Aorta (tissue), 5 donors: ENCODE data around the gene BMP10. TPM values are rescaled to one million over a fixed set of nuclear protein-coding genes. Genes with fewer than 3 reads are reported as not detected.

Experiments
- ATAC-seq: fragments of 200-7000 bp; cut with Tn5 transposase; one replicate; pipeline ENCODE4 v1.9.1; 2022; ENCODE audit warnings: moderate library complexity; ENCODE audit not compliant: low FRiP score
- DNase-seq, 2 donors: peaks; one replicate each; pipeline ENCODE4 v3.0.0-alpha.2; 2020
- H3K27ac ChIP-seq, 2 donors: one replicate each; pipeline ENCODE4 v1.5.1; 2013; ENCODE audit warnings: low read length in 2 of 2, mild to moderate bottlenecking in 2 of 2, moderate library complexity in 2 of 2, control low read depth in 1 of 2, inconsistent platforms in 1 of 2, low read depth in 1 of 2
- H3K27me3 ChIP-seq, 2 donors: one replicate each; pipeline ENCODE4 v1.6.1; 2013; ENCODE audit warnings: control low read depth in 1 of 2, low read length in 1 of 2, mild to moderate bottlenecking in 1 of 2, moderate library complexity in 1 of 2; ENCODE audit not compliant: insufficient read depth in 2 of 2, control insufficient read depth in 1 of 2
- H3K36me3 ChIP-seq, 2 donors: one replicate each; pipeline ENCODE4 v1.6.1; 2013; ENCODE audit warnings: control low read depth in 1 of 2, low read length in 1 of 2, mild to moderate bottlenecking in 1 of 2; ENCODE audit not compliant: insufficient read depth in 2 of 2, control insufficient read depth in 1 of 2
- H3K4me1 ChIP-seq, 2 donors: one replicate each; pipeline ENCODE4 v1.6.1; 2013; ENCODE audit warnings: low read length in 2 of 2, control low read depth in 1 of 2, mild to moderate bottlenecking in 1 of 2, moderate library complexity in 1 of 2; ENCODE audit not compliant: insufficient read depth in 2 of 2, control insufficient read depth in 1 of 2
- H3K4me3 ChIP-seq, 2 donors: one replicate each; pipeline ENCODE4 v1.5.1; 2013; ENCODE audit warnings: low read length in 2 of 2, control low read depth in 1 of 2, mild to moderate bottlenecking in 1 of 2
- H3K9me3 ChIP-seq: one replicate; pipeline ENCODE4 v1.6.1; 2013; ENCODE audit warnings: mild to moderate bottlenecking, low read length; ENCODE audit not compliant: control insufficient read depth
- WGBS, 2 donors: extraction: QIAGEN DNeasy Blood & Tissue Kit; methylation state at CpG; one replicate each; pipeline ENCODE4 v1.1.7; 2013; 5-methylcytosine and 5-hydroxymethylcytosine counted together
- intact Hi-C, 2 donors: fragments of 100-400 bp; cut with DNase I; formaldehyde crosslinking; loops; one replicate each; pipeline versions ENCODE4 v1.14.2 to v1.15.0; 2022
- polyA plus RNA-seq, 2 donors: library from polyadenylated mRNA; stranded (reverse); fragments of 200-250 nt; gene quantifications; one replicate each; pipeline ENCODE4 v1.2.3, GENCODE V29; 2013
- total RNA-seq, 2 donors: library from RNA; stranded (reverse); fragmentation: NEBNext Ultra II Directional; extraction: Animal tissue kit (Norgen Biotek cat#: 25700); gene quantifications; one replicate each; pipeline ENCODE4 v1.2.1, GENCODE V29; 2021
- donor health status: healthy with polysubstance abuse.
- donor health status: Bipolar disorder and iron deficiency.
- donor health status: DM: no; HTN: no; CAD: no.
- donor health status: DM: no; HTN: no; CAD: no.
- donor health status: DM: yes; HTN: yes; CAD: no.

The BMP10 gene
- total and polyA plus RNA-seq, 4 donors, result not detected

DNA sequence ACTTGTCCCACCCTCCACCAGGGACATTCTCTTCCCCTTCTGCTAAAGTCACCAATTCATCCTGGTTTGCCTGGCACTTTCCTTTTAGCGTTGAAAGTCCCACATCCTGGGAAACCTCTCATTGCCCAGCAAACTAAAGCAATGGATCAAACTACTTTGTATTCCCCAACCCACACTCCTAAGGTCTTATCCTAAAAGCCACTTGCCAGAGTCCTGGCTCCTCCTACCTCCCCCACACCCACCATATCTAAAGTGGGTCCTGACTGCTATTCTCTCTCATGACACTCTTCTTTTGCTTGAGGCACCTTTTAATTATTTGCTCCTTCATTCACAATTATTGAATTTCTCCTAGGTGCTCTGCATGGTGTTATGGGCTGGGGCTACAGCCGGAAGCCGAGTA, 40.9 kb upstream of the BMP10 start:
- Histone ChIP-seq H3K9me3 (no peaks in the 10 kb centered on the region), H3K27ac (no peak overlapping the region), H3K27me3 (no peaks in the 10 kb centered on the region), H3K4me3 (no peak overlapping the region), H3K4me1 (peaks cover 0 to 6% of the 10 kb centered on the region in 2 donors), H3K36me3 (no peaks in the 10 kb centered on the region)
- intact Hi-C loops, result loop anchor here in 1 of 2 donors (5.0 kb wide), 1 partner anchor 160 kb away; no protein-coding TSS in a partner anchor
- DNase-seq, result no peak
- no peak for ATAC-seq
- 95% methylated on average over 3 of the region's 3 CpGs for WGBS, 2 donors

DNA sequence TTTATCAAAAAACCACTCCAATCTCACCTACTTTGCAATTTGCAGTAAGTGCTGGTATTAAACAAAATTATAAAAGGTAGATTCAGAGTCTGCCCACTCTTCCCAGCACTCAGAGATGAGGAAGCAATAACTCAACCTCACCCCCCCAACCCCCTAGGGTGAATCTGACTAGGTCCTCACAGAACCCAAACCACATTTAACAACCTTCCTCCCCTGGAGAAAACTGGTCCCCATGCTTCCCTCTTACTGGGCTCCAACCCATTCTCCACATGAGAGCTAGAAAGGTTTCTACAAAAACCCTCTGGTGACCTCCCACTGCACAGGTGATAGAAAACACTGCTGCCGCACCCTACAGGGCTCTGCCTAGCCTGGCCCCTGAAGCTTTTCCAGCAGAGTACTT, 40.5 kb upstream of the BMP10 start:
- ATAC-seq (no peak), DNase-seq (no peak)
- Histone ChIP-seq H3K4me3 (no peak overlapping the region), H3K4me1 (peaks cover 0 to 6% of the 10 kb centered on the region in 2 donors), H3K27me3 (no peaks in the 10 kb centered on the region), H3K36me3 (no peaks in the 10 kb centered on the region), H3K27ac (no peak overlapping the region), H3K9me3 (no peaks in the 10 kb centered on the region)
- intact Hi-C loops, result loop anchor here in 1 of 2 donors (5.0 kb wide), 1 partner anchor 159 kb away; no protein-coding TSS in a partner anchor
- 99 to 100% methylated on average over 1 of the region's 1 CpG for WGBS, 2 donors

DNA sequence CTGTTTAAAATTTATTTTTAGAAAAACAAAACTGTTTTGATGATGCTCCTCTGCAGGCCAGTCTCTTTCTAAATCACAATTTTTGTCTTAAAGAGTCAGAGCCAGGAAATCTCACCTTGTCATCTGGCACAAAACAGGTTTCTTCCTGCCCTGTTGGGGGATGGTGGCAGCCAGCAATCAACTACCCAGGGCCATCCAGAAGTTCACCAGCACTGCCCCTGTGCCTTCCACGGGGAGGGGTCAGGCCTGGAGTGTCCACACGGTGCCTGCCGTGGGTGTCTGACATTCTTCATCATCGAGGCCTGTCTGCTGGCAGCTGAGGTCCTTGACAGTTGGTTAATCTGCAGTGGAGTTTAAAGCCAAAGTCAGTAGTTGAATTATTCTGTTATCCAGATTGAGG, 40.0 kb upstream of the BMP10 start:
- DNase-seq, result no peak

DNA sequence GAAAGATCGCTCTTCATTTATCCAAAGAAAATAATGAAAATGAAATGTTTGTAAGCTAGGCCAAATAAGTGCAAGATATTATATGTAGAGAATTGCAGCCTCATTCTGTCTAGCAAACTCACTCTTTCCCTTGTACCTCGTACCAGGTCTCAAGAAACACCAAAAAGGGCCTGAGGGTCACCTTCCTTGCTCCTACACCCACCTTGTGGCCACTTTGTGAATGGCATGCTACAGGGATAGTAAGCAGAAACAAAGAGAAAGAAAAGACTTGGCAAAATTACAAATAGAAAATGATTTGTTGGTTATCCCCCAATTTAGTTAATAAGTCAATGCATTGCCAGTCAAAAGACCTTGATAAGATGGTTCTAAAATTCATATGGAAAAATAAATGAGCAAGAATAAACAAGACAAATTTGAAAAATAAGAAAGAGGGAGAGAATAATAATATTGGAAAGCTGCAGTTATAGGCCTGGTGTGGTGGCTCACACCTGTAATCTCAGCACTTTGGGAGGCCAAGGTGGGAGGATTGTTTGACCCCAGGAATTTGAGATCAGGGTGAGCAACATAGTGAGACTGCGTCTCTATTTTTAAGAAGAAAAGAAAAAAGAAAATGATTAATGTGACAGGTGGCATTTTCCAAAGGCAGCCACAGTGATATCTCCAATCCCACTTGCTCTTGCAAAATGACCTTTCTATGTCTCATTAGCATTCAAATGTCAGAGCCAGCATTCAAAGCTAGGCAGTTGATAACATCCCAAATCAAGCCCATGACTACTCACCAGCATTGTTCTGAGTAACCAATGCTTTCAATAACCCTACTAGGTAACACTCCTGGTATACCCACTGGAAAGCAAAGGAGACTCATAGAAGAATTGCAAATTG, 38.8 kb upstream of the BMP10 start:
- WGBS, 2 donors, result 59 to 63% methylated on average over 3 of the region's 3 CpGs
- intact Hi-C loops, result loop anchor here (1.0 to 5.0 kb wide), 4 partner anchors 73 to 159 kb away; no protein-coding TSS in a partner anchor
- ATAC-seq, result peak; percentile 80

More for the DNA sequence above, 40.0 kb upstream of the BMP10 start:
- no peaks in the 10 kb centered on the region for H3K36me3 ChIP-seq
- no peak for ATAC-seq
- H3K27ac ChIP-seq, result no peak overlapping the region
- peaks cover 0 to 6% of the 10 kb centered on the region in 2 donors for H3K4me1 ChIP-seq
- no peaks in the 10 kb centered on the region for H3K9me3 ChIP-seq
- 70 to 78% methylated on average over 4 of the region's 4 CpGs for WGBS, 2 donors
- no peaks in the 10 kb centered on the region for H3K27me3 ChIP-seq
- H3K4me3 ChIP-seq, result no peak overlapping the region
- intact Hi-C loops, result loop anchor here in 1 of 2 donors (5.0 kb wide), 1 partner anchor 159 kb away; no protein-coding TSS in a partner anchor

DNA sequence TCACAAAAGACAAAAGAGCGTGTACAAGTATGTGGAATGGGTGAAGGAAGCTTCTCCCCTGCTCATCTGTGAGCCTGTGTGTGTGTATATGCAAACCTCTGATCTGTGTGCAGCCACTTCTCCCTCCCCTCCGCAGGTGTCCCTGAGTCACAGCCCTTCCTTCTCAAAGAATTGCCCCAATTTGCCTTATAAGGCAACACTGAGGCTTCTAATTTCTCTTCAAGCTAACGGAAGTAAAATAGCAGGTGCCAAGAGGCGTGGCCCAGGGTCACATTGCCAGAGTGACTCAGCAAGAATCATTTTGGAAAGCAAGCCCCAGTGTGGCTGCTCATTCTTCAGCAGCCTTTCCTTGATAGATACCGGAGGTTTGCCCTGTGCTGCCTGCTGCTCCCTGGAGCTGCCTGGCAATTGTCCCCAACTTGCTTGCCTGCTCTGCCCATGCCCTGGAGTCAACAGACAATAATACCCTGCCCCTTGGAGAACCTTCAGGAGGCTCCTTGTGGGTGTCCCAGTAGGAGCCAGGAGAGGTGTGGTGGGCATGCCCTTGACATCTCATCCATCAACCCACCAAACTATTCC, 37.3 kb upstream of the BMP10 start:
- Histone ChIP-seq H3K27me3 (no peaks in the 10 kb centered on the region), H3K27ac (peak overlapping the region in 1 of 2 donors; percentile 12), H3K4me3 (no peak overlapping the region), H3K36me3 (no peaks in the 10 kb centered on the region), H3K9me3 (no peaks in the 10 kb centered on the region), H3K4me1 (peaks cover 0 to 6% of the 10 kb centered on the region in 2 donors)
- DNase-seq (peak; percentile 87 to 90), ATAC-seq (peak; percentile 89)
- 22 to 30% methylated on average over 5 of the region's 5 CpGs for WGBS, 2 donors
- intact Hi-C loops, result loop anchor here (5.0 kb wide), 2 partner anchors 71 to 76 kb away; no protein-coding TSS in a partner anchor

More for the DNA sequence above, 38.8 kb upstream of the BMP10 start:
- H3K4me1 ChIP-seq, result peaks cover 0 to 6% of the 10 kb centered on the region in 2 donors
- no peaks in the 10 kb centered on the region for H3K9me3 ChIP-seq
- peak; percentile 70 to 84 for DNase-seq
- no peaks in the 10 kb centered on the region for H3K27me3 ChIP-seq
- no peak overlapping the region for H3K27ac ChIP-seq
- no peak overlapping the region for H3K4me3 ChIP-seq
- H3K36me3 ChIP-seq, result no peaks in the 10 kb centered on the region

DNA sequence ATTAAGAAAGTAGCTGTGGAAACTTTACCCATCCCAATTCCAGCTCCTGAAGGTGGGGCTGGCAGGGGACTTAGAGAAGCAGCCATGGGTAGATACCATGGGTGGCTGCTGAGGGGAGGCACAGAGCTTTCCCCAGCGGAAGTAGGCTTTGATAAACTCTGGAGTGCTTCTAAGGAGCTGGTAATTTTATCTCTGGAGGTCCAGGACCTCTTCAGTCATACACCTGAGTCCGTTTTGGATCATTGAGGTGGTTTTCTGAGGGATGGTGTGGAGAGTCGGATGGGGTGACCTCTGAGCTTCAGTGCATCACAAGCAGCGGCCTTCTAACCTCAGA, 36.7 kb upstream of the BMP10 start:
- no peaks in the 10 kb centered on the region for H3K36me3 ChIP-seq
- H3K27ac ChIP-seq, result no peak overlapping the region
- intact Hi-C loops, result loop anchor here (5.0 kb wide), 2 partner anchors 71 to 76 kb away; no protein-coding TSS in a partner anchor
- ATAC-seq, result no peak
- H3K27me3 ChIP-seq, result no peaks in the 10 kb centered on the region
- peaks cover 0 to 6% of the 10 kb centered on the region in 2 donors for H3K4me1 ChIP-seq
- WGBS, 2 donors, result 75 to 95% methylated on average over 4 of the region's 4 CpGs
- no peak for DNase-seq
- no peaks in the 10 kb centered on the region for H3K9me3 ChIP-seq
- H3K4me3 ChIP-seq, result no peak overlapping the region

DNA sequence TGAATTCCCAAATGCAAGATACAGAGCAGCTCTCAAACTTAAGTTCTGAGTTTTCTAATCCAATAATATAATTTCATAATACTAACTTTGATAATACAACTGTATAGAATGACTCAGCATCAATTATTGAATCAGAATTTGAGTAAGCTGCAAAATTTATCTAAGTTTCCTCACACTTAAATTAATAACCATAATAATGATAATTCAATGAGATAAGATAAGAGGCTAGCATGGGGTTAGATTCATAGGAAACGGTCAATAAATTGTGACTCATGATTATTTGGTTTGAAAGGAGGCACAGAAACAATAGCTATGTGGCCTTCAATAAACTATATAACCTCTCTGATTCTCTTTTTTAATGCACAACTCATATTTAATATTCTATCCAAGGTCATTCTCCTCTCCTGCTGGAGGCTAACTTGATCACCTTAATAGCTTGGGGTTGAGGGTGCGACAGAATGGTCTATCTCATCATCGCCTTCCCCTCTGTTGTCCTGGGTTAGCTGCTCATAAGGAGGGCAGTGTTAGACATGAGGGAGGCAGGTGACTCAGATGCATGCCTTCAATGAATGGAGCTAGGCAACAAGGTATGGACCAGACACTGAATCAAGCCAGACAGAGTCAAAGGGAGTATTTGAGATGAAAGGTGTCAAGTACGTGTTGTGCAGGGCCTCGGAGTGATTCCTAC, 36.2 kb upstream of the BMP10 start:
- Histone ChIP-seq H3K27me3 (no peaks in the 10 kb centered on the region), H3K36me3 (no peaks in the 10 kb centered on the region), H3K4me3 (no peak overlapping the region), H3K9me3 (no peaks in the 10 kb centered on the region), H3K4me1 (peaks cover 0 to 6% of the 10 kb centered on the region in 2 donors), H3K27ac (no peak overlapping the region)
- 95 to 96% methylated on average over 5 of the region's 5 CpGs for WGBS, 2 donors
- DNase-seq (no peak), ATAC-seq (no peak)
- intact Hi-C loops, result loop anchor here (5.0 kb wide), 2 partner anchors 70 to 75 kb away; no protein-coding TSS in a partner anchor

DNA sequence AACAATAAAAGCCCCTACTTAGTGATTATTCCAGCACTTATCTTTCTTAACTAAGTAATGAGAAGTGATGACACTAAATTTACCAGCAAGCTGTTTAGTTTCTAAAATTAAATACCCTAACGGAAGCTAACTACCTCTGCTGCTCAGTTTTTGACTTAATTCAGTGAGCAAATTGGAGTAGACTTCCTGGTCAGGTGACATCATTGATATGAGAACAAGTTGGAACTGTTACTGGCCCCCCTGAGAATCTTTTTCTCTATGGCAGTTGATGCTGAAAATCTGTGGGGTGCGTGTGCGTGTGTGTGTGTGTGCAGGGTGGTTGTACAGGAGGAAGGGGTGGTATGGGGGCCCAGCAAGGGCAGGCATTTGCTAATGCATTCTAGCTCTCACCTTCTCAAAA, 35.5 kb upstream of the BMP10 start:
- 79 to 98% methylated on average over 3 of the region's 3 CpGs for WGBS, 2 donors
- intact Hi-C loops, result loop anchor here (5.0 kb wide), 2 partner anchors 69 to 74 kb away; no protein-coding TSS in a partner anchor
- H3K27me3 ChIP-seq, result no peaks in the 10 kb centered on the region

More for the DNA sequence above, 35.5 kb upstream of the BMP10 start:
- no peak for ATAC-seq
- Histone ChIP-seq H3K4me3 (no peak overlapping the region), H3K9me3 (no peaks in the 10 kb centered on the region), H3K4me1 (peaks cover 0 to 6% of the 10 kb centered on the region in 2 donors), H3K27ac (no peak overlapping the region), H3K36me3 (no peaks in the 10 kb centered on the region)
- DNase-seq, result no peak
